GDM1 (cell line): ENCODE results near the gene ADAMTS18.

Experiments used
- DNase-seq: peaks from one replicate; lab custom pipeline; 2025; lab: John Stamatoyannopoulos, UW

Gene ADAMTS18

GRCh38 chr16:77328768-77329167 lies 106.1 kb downstream of the ADAMTS18 start:
- DNase-seq = no peak

- DNase-seq = no peak
These were observed 106.6 kb downstream of the ADAMTS18 start for GRCh38 chr16:77328274-77328673.

GRCh38 chr16:77327717-77328116 lies 107.1 kb downstream of the ADAMTS18 start:
- DNase-seq = no peak

- DNase-seq = no peak
These were observed 110.1 kb downstream of the ADAMTS18 start for GRCh38 chr16:77324729-77325128.

- DNase-seq = no peak
These were observed 111.1 kb downstream of the ADAMTS18 start for GRCh38 chr16:77323695-77324094.

- no peak for DNase-seq
These were observed 112.1 kb downstream of the ADAMTS18 start for GRCh38 chr16:77322757-77323156.

GRCh38 chr16:77317059-77317458 lies 117.8 kb downstream of the ADAMTS18 start:
- no peak for DNase-seq

GRCh38 chr16:77310877-77311276 lies 124.0 kb downstream of the ADAMTS18 start:
- DNase-seq = no peak

GRCh38 chr16:77308163-77308561 lies 126.7 kb downstream of the ADAMTS18 start:
- no peak for DNase-seq

- DNase-seq = no peak
These were observed 127.2 kb downstream of the ADAMTS18 start for GRCh38 chr16:77307426-77308162.

GRCh38 chr16:77306075-77306474 lies 128.8 kb downstream of the ADAMTS18 start:
- no peak for DNase-seq

GRCh38 chr16:77304877-77305276 lies 130.0 kb downstream of the ADAMTS18 start:
- DNase-seq = no peak

GRCh38 chr16:77304134-77304533 lies 130.7 kb downstream of the ADAMTS18 start:
- no peak for DNase-seq

- no peak for DNase-seq
These were observed 132.2 kb downstream of the ADAMTS18 start for GRCh38 chr16:77302674-77303073.

- DNase-seq = no peak
These were observed 132.6 kb downstream of the ADAMTS18 start for GRCh38 chr16:77302249-77302648.

GRCh38 chr16:77300256-77300655 lies 134.6 kb downstream of the ADAMTS18 start:
- DNase-seq = no peak

GRCh38 chr16:77299395-77299794 lies 135.4 kb downstream of the ADAMTS18 start:
- no peak for DNase-seq

- no peak for DNase-seq
These were observed 136.1 kb downstream of the ADAMTS18 start for GRCh38 chr16:77298418-77299360.

GRCh38 chr16:77297996-77298395 lies 136.8 kb downstream of the ADAMTS18 start:
- DNase-seq = no peak

GRCh38 chr16:77295896-77296295 lies 138.9 kb downstream of the ADAMTS18 start:
- no peak for DNase-seq

- no peak for DNase-seq
These were observed 144.3 kb downstream of the ADAMTS18 start for GRCh38 chr16:77290451-77291115.

GRCh38 chr16:77289331-77289809 lies 145.5 kb downstream of the ADAMTS18 start:
- DNase-seq = no peak
